Suprapubic skin (tissue), 4 donors: ENCODE measurements around the gene MYLK4.

Experiments used
- POLR2A ChIP-seq, 2 donors: fragments of 450-650 bp; IDR thresholded peaks; one replicate each; pipeline ENCODE4 v1.6.1; 2017; ENCODE audit warnings: antibody characterized with exemption in 2 of 2, mild to moderate bottlenecking in 2 of 2, moderate library complexity in 2 of 2
- POLR2AphosphoS5 ChIP-seq, 3 donors: sonication (generic); formaldehyde crosslinking; IDR thresholded peaks; one replicate each; pipeline ENCODE4 v1.6.1; 2017; ENCODE audit warnings: antibody characterized with exemption in 3 of 3
- TF ChIP-seq, protein P1 (sequence below), 2 donors: fragments of 200-600 bp in 1 of 2; fragments of 450-650 bp in 1 of 2; sonication (generic) in 1 of 2; IDR thresholded peaks; one replicate each; pipeline ENCODE4 v1.5.1; 2016 to 2019; ENCODE audit warnings: antibody characterized with exemption in 2 of 2, mild to moderate bottlenecking in 1 of 2, moderate library complexity in 1 of 2

- no peak for TF ChIP-seq POLR2A (IDR thresholded peaks at IDR 0.05)
- no peak for TF ChIP-seq POLR2AphosphoS5 (IDR thresholded peaks at IDR 0.05)
- TF ChIP-seq, protein P1, sequence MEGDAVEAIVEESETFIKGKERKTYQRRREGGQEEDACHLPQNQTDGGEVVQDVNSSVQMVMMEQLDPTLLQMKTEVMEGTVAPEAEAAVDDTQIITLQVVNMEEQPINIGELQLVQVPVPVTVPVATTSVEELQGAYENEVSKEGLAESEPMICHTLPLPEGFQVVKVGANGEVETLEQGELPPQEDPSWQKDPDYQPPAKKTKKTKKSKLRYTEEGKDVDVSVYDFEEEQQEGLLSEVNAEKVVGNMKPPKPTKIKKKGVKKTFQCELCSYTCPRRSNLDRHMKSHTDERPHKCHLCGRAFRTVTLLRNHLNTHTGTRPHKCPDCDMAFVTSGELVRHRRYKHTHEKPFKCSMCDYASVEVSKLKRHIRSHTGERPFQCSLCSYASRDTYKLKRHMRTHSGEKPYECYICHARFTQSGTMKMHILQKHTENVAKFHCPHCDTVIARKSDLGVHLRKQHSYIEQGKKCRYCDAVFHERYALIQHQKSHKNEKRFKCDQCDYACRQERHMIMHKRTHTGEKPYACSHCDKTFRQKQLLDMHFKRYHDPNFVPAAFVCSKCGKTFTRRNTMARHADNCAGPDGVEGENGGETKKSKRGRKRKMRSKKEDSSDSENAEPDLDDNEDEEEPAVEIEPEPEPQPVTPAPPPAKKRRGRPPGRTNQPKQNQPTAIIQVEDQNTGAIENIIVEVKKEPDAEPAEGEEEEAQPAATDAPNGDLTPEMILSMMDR (IDR thresholded peaks at IDR 0.05): no peak
Measured at GRCh38 chr6:2715737-2716136, 35.0 kb downstream of the MYLK4 start.
